ENCODE data around the gene ZNF823.
"Not testable (repeated sequence)": the region's sequence is repeated elsewhere in the genome, so short reads cannot be mapped to it uniquely, and the experiment has no call there.

ZNF823 gene

GRCh38 chr19:11676661-11677600 lies 61.8 kb downstream of the ZNF823 start:
- DNase-seq, result not testable (repeated sequence)

- DNase-seq, result no peak
These were observed 63.2 kb downstream of the ZNF823 start for GRCh38 chr19:11675569-11675968.

DNA sequence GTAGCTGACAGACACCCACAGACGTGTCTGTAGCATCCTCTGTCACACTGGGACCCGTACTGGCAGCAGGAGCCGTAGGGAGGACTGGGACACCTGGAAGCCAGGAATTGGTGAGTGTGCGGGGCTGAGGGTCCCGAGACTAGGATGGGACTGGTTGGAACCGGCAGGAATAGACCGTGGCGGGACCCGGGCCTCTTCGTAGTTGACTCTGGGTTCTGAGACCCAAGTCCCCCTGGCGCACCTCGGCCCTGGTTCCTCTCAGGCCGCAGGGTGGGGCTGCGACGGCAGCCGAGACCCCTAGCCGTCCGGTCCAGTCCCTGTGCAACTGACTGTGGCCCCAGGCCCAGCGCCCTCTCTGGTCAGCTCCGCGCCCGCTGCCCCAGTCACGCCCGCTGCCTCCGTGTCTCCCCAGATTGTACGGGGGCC lies 64.7 kb downstream of the ZNF823 start:
- DNase-seq, result no peak

GRCh38 chr19:11673608-11674041 lies 65.1 kb downstream of the ZNF823 start:
- DNase-seq, result no peak
